GM19043 (cell line): ENCODE results near the gene PPP1R12B.
"Not testable (repeated sequence)": the region's sequence is repeated elsewhere in the genome, so short reads cannot be mapped to it uniquely, and the experiment has no call there.

Experiments
- ATAC-seq: cut with Tn5 transposase; IDR thresholded peaks from one replicate; pipeline ENCODE4 v1.9.1; 2021; ENCODE audit warnings: low read depth; ENCODE audit not compliant: unreplicated experiment

PPP1R12B gene

DNA sequence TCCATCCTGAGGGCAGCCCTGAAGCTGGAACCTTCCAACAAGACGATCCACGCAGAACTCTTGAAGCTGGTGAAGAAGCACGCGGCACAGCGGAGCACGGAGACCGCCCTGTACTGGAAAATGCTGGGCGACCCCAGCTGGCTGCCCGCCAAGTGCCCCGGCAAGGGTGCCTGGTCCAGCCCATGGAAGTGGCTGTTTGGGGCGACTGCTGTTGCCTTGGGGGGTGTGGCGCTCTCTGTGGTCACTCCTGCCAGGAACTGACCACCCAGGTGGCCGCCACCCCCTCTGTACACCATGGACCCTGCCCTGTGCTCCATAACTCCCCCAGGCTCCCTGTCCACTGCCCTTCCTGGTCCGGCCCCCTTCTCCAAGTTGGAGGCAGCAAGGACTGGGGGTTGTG, 90.8 kb downstream of the PPP1R12B start:
- no peak for ATAC-seq

DNA sequence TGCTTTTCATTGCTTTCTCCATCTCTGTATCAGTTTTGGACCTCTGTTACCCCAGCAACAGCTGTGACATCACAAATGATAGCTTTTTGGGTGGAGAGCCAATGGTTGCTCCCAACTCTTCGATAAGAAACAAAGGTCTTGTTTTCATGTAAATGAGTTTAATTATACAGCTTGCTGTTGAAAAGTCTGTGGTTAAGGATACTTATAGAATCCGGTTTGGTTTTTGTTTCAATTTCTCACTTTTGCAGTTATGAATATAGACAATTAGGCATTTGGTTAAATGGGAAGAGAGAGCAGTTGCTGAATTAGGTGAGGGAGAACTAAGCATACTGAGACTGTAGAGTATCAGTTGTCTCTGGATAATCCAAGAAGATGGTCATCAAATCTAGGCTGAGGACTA, 99.6 kb downstream of the PPP1R12B start:
- not testable (repeated sequence) for ATAC-seq

DNA sequence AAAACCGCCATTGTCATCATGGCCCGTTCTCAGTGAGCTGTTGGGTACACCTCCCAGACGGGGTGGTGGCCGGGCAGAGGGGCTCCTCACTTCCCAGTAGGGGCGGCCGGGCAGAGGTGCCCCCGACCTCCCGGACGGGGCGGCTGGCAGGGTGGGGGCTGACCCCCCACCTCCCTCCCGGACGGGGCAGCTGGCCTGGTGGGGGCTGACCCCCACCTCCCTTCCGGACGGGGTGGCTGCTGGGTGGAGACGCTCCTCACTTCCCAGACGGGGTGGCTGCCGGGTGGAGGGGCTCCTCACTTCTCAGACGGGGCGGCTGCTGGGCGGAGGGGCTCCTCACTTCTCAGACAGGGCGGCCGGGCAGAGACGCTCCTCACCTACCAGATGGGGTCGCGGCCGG, 103.1 kb downstream of the PPP1R12B start:
- not testable (repeated sequence) for ATAC-seq

DNA sequence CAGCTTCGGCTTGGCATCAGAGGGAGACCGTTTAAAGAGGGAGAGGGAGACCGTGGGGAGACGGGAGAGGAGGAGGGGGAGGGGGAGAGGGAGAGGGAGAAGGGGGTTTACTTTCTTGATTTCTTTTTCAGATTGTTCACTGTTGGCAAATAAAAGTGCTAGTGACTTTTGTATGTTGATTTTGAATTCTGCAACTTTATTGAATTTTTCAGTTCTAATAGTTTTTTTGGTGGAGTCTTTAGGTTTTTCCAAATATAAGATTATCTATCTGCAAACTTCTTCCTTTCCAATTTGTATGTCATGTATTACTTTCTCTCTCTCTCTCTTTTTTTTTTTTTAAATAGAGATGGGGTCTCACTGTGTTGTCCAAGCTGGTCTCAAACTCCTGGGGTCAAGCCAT, 104.0 kb downstream of the PPP1R12B start:
- no peak for ATAC-seq

DNA sequence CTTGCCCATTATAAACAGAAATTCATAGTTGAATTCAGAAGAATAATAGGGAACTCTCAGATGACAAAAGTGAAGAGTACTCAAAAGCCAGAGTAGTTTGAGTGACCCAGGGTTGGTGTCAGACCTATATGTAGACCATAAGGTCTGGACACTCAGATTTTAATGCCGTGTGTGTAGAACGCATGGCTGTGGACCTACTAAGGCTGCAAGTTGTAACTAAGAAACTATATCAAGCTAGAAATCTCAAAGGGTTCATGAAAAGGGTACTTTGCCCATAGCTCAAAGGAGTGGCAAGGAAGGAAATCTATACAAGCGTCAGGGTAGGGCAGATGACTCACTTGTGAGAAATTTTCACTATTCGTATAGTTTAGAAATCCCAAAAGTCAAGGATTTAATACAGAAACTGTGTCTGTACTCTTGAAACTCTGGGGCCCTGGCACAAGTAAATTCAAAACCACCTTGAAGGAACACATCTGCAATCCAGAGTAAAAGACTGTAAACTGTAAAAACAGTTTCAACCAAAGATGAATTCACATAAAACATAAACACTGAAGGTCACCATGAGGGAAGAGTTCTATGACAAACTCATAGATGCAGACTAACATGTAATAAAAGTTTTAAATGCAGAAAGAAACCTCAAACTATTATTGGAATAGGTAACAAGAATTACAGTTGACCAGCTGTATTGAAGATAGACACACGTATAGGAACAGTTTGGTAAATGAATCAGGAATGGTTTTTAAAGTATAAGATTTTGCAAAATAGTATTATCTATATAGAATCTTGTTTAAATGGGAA, 108.1 kb downstream of the PPP1R12B start:
- ATAC-seq = not testable (repeated sequence)

DNA sequence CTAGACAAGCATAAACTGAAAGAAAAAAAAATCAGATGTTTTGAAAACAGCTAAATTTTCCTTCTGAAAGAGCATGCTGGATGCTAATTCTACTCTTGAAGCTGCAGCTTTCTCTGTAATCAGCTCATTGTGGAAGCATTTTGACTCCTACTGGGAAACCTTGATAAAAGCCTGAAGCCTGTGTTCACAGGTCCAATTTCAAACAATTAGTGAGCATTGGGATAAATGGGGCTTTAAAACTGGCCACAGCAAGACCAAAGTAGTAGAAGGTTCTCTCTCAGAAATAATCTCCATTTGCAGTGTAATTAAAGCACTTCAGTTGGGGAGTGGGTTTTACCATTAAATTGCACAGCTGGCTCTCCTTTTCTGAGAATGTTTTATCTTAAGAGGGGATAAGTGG, 110.2 kb downstream of the PPP1R12B start:
- not testable (repeated sequence) for ATAC-seq

DNA sequence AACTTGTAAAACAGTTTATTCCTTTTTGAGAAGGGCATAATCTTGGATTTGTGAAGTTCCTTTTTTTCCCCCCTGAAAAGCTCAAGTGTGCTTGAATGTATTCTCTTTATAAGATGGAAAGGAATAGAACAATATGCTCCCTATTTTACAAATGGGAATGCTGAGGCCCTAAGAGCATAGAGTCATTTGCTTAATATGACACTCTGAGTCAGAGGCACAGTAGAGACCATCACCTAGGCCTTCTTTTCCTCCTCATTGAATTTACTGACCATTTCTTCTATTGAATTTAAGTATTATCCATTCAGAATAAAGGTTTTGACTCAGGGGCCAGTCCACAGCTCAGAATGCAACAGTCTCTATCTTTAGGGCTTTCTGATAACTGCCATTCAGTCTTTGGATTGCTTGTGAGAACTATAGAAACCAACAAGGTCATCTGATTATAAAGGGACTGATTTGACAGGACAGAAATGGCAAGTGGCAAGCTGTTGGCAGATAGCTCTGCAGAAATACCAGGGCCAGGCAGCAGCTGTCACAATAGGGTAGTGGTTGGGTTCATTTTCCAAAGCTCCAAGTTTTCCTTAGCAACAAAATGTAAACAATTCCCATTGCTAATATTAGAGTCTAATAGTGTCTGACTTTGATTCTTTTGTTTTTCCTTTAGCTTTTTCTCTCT, 111.1 kb downstream of the PPP1R12B start:
- ATAC-seq = not testable (repeated sequence)

DNA sequence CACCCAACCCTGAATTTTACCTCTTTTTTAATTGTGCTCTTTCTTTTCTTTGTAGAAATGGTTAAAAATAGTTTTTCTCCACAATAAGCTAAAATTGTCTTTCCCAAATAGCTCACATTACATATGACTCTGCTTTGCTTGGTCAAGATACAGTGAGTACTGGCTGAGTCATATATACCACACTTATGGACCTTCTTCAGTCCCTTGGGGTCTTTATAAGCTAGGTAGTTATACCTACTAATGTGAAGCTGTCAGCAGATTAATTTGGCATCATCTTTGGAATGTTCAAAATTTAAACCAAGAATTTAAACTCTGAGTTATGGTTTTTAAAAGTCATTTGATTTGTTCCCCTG, 111.6 kb downstream of the PPP1R12B start:
- not testable (repeated sequence) for ATAC-seq

DNA sequence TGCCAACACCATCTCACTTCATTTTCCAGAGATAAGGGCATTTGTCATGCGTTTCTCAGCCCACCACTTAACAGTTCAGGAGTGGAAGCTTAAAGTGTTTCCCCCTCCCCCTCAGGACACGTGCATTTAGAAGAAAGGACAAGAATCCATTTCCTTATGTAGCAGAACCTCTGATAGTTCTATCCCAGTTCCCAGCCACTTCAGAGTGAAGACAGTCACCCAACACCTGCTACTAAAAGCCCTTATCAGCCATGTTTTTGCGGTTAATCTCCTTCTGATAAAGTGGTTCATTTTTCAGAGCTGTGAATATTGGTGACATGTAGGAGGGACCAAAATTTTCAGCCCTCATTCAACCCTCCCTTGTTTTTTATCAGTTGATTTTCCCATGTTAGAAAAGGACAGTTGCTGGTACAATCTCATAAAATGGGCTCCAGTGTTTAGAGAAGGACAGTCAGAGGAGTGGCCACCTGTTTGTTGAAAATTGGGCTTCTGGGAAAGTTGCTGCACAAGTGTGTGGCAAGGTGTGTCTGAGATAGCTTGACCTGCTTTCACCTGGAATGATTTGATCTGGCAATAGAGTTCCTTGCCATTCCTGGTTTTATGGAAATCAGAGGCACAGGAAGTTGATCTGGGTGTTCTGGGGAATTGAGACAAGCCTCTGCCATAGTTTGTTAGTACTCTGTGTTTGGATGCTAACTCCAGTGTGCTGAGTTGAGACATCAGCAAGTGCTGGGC, 114.0 kb downstream of the PPP1R12B start:
- no peak for ATAC-seq

DNA sequence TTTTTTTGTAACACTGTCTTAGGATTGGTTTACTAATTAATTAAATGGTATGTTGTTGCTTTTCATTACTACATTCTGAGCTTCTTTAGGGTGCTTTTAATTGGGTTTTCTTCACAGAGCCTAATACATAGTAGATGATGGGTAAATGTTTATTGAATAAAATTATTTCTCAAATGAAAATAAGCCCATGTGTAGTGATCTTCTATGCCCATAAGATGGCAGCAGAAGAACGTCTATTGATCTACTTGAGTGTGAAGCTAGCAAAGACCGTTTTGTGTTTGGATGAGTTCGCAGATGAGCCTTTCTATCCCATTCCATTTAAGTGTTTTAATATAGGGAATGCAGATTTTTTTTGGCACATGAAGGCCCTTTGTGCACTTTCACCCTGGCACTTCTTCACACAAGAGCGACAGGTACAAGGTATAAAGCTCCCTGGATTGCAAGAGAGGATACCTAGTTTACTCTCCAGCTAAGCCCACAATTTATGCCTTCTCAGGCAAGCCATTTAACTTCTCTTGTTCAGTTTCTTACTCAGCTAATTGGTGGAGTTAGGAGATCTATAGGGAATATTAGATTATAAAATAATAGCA, 115.7 kb downstream of the PPP1R12B start:
- ATAC-seq = not testable (repeated sequence)

DNA sequence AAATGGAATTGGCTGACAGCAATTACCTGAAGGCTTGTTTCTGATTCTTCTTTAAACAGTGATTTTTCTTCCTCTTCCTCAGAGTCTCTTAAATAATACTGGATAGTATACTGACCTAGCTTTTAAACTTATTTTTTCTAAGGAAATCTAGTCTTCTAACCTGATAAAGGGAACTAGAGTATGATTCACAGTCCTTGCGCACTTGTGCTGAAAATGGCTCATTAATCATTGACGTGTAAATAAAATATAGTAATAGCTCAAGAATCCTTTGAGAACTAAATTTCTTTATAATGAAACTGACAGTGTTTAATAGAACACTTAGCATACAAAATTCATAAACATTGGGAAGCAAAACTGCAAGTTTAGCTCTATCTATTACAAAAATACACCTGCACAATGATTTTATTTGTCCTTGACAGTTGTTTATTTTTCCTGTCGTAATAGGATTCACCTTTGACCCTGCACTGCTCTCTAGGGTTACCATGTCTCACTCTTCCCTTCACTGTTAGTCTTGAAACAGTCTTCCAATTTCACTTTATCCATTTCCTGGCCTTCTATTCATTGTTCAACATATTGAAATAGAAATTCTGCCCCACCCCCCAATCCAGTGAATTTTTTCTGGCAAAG, 117.3 kb downstream of the PPP1R12B start:
- not testable (repeated sequence) for ATAC-seq

DNA sequence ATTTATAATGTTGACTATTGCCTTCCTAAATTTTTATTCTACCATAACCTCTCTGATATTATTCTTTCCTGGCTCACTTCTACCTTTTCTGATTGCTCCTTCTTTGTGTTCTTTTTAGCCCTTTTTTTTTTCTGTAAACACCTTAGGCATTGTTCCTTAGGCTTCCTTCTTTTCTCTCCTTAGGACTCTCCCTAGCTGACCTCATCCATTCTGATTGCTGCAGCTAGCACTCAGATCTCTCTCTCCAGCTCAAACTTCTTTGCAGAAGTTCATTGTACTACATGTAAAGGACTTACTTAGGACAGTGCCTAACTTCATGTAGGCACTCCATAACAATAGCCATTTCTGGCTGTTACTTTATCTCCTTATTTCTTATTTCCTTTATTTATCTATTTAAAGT, 117.8 kb downstream of the PPP1R12B start:
- ATAC-seq = not testable (repeated sequence)

DNA sequence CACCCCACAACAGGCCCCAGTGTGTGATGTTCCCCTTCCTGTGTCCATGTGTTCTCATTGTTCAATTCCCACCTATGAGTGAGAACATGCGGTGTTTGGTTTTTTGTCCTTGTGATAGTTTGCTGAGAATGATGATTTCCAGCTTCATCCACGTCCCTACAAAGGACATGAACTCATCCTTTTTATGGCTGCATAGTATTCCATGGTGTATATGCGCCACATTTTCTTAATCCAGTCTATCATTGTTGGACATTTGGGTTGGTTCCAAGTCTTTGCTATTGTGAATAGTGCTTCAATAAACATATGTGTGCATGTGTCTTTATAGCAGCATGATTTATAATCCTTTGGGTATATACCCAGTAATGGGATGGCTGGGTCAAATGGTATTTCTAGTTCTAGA, 118.9 kb downstream of the PPP1R12B start:
- ATAC-seq = not testable (repeated sequence)

DNA sequence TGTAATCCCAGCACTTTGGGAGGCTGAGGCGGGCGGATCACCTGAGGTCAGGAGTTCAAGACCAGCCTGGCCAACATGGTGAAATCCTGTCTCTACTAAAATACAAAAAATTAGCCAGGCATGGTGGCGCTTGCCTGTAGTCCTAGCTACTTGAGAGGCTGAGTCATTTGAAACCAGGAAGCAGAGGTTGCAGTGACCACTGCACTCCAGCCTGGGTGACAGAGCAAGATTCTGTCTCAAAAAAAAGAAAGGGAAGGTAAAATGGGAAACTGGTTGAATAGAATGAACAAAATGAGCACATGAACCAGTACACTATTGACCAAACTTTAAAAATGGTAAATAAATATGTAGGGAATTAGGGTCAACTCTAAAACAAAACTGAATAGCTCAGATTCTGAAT, 120.2 kb downstream of the PPP1R12B start:
- not testable (repeated sequence) for ATAC-seq

DNA sequence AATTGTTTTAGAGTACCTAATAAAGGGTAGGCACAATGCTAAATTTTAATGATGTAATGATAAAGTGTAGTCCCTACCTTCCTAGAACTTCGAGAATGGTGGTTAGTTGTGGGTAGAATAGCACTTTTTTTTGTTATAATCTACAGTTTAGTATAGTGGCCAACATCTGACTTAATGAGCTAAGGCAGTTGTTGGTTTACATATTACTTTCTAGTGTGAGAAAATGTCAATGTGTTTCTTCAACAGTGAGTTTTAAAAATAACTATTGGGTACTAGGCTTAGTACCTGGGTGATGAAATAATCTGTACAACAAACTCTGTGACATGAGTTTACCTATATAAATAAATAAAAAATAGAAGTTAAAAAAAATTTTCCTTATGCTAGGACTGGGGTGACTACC, 120.6 kb downstream of the PPP1R12B start:
- not testable (repeated sequence) for ATAC-seq

DNA sequence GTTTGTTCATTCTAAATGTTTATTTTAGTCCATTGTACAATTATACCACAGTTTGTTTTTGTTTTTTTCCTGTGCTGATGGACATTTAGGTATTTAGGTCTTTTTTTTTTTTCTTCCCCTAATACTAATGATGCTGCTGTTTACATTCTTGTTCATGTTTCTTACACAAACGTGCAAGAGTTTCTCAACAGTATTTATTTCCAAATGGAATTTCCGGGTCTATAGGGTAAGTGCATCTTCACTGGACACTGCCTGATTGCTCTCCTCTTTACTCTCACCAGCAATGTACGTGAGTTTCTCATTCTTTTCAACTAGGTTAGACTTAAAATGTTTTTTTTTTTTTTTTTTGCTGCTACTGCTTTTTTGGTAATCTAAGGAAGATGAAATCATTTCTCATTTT, 122.7 kb downstream of the PPP1R12B start:
- ATAC-seq = no peak

DNA sequence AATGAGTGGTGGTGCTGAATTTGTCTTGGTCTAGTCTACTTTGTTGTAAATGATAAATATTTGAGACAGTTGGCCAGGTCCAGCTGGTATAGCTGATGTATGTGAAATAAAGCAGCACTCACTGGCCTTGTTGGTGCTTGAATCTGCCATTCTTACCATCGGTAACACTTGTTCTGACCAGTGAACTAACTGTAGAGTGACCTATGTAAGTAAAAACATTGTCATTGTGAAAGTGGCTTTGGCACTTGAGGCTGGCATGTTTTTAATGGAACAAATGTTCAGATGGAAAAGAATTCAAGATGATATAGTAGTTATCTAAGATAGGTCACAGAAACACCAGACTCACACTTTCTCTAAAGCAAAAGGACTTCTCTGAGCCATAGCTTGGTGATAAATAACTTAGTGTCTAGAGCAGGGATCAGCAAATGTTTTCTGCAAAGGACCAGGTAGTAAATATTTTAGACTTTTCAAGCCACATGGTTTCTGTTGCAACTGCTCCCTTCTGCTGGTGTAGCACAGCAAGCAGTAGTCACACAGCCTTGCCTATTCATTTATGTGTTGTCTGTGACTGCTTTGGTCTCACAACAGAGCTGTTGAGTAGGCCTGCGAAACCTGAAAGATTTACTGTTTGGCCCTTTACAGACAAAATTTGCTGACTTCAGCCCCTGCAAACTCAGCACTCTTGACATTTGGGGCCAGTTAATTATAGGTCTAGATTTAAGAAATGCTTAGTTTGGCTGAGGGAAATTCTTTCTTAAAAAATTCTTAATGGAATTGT, 124.0 kb downstream of the PPP1R12B start:
- ATAC-seq = not testable (repeated sequence)

DNA sequence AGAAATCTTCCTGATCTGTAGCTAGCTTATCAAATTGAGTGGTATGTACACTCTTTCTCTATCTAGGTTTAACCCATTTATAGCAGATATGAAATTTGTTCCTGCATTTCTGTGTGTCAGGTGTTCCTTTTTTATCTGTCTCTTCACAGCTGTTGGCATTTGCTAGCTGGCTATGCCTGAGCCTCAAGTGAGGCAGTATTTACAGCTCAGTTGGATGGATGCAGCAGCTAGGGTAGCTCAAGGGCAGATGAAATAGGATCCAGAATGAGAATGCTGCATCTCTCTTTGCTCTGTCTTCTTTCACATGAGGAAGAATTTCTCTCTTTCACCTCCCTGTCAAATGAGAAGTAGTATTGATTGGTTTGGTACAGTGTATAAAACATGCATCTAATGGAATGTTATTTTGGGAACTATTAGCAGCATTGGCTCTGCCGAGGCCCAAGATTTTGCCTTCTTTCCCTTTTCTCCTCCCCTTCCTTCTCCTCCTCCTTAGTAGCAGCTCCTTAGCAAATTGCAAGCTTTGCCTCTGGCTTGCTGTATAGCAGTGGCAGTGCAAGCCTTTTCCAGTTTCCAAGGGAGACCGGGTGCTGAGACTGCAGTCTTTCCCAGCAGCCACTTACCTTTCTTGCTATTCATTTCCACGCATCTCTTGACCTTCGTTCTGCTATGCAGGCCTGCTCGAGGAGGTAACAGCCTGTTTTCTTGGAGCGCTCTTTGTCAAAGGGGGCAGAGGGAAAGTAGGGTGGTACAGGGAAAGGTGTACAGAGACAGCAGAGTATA, 125.0 kb downstream of the PPP1R12B start:
- not testable (repeated sequence) for ATAC-seq

DNA sequence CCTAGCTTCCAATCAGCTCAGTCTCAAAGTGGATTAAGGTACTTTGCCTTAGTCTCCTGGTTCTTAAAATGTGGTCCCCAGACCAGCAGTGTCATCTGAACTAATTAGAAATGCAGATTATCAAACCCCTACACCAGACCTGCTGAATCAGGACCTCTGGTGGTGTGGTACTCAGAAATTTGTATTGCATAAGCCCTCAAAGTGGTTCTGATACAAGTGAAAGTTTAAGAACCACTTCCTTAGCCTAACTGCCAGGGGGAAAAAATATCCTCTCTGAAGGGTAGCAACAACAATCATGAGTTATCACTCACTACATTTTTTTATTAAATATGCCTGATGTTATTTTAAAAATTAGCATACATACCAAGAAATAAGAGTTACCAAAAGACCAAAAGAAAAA, 131.2 kb downstream of the PPP1R12B start:
- ATAC-seq = not testable (repeated sequence)
